Esophagus squamous epithelium (tissue), 4 donors: Measurements from ENCODE around the gene SPRING1.
A peak's percentile ranks its signal among the peaks of the same experiment; 100 is the strongest.

Experiments used
- POLR2A ChIP-seq, 4 donors: fragments of 450-650 bp; IDR thresholded peaks; one replicate each; pipeline ENCODE4 v1.6.1; 2017; ENCODE audit warnings: antibody characterized with exemption in 4 of 4, mild to moderate bottlenecking in 4 of 4, moderate library complexity in 3 of 4
- TF ChIP-seq, protein P1 (sequence below), 6 experiments: fragments of 450-650 bp in 4 of 6; fragments of 200-600 bp in 2 of 6; sonication (generic) in 2 of 6; IDR thresholded peaks; one replicate each; pipeline ENCODE4 v1.5.1; 2016 to 2019; ENCODE audit warnings: antibody characterized with exemption in 6 of 6, mild to moderate bottlenecking in 4 of 6, moderate library complexity in 4 of 6

GRCh38 chr12:116737774-116738657 is at the start of gene SPRING1, which contains the start of gene RNFT2:
- peak in 3 of 4 donors; percentile 67 to 90 (median 79) for TF ChIP-seq POLR2A (IDR thresholded peaks at IDR 0.05)
- TF ChIP-seq, protein P1, sequence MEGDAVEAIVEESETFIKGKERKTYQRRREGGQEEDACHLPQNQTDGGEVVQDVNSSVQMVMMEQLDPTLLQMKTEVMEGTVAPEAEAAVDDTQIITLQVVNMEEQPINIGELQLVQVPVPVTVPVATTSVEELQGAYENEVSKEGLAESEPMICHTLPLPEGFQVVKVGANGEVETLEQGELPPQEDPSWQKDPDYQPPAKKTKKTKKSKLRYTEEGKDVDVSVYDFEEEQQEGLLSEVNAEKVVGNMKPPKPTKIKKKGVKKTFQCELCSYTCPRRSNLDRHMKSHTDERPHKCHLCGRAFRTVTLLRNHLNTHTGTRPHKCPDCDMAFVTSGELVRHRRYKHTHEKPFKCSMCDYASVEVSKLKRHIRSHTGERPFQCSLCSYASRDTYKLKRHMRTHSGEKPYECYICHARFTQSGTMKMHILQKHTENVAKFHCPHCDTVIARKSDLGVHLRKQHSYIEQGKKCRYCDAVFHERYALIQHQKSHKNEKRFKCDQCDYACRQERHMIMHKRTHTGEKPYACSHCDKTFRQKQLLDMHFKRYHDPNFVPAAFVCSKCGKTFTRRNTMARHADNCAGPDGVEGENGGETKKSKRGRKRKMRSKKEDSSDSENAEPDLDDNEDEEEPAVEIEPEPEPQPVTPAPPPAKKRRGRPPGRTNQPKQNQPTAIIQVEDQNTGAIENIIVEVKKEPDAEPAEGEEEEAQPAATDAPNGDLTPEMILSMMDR (IDR thresholded peaks at IDR 0.05): peak in 1 of 6 experiments; percentile 16
